Endothelial cell of umbilical vein (primary cell): ENCODE results near the gene ZNF808. TPM values are rescaled to one million over a fixed set of nuclear protein-coding genes. Genes with fewer than 3 reads are reported as not detected.
"Not testable (repeated sequence)": the region's sequence is repeated elsewhere in the genome, so short reads cannot be mapped to it uniquely, and the experiment has no call there.

Experiments
- BruUV-seq: library from RNA; stranded (reverse); fragments of 400-500 nt; replicated peaks from 2 replicates; lab custom pipeline; 2021; lab: Mats Ljungman, UMichigan
- CTCF ChIA-PET: fragments of 300-600, 350-600 bp; sonication (Branson Sonifier 250); formaldehyde crosslinking; loops from one replicate; lab custom pipeline; 2021; ENCODE audit warnings: antibody characterized with exemption, inconsistent platforms; lab: Charles Lee
- POLR2A ChIA-PET: fragments of 300-600, 350-600 bp; sonication (Branson Sonifier 250); formaldehyde crosslinking; loops from one replicate; lab custom pipeline; 2021; ENCODE audit warnings: antibody characterized with exemption, inconsistent platforms; lab: Charles Lee
- DNase-seq: peaks from one replicate; pipeline ENCODE4 v3.0.0-alpha.2; 2011; ENCODE audit warnings: low read depth, low spot score
- FAIRE-seq: peaks from 2 replicates; lab custom pipeline; 2011; peaks lifted over from hg19 to GRCh38; lab: Jason Lieb, UNC
- H2AFZ ChIP-seq: 2 replicates; pipeline ENCODE4 v1.6.0; 2012; ENCODE audit warnings: low read depth, low read length, control low read depth, inconsistent platforms
- H3K27ac ChIP-seq: 2 replicates; pipeline ENCODE4 v1.5.1; 2011; ENCODE audit warnings: low read depth, mild to moderate bottlenecking, control low read depth, low read length, moderate library complexity; ENCODE audit not compliant: insufficient read depth
- H3K27me3 ChIP-seq, 2 experiments: 2 replicates each; pipeline versions ENCODE4 v1.6.0 to v1.6.1; 2011; ENCODE audit warnings: low read length in 2 of 2, mixed read lengths in 1 of 2; ENCODE audit not compliant: control insufficient read depth in 2 of 2, insufficient read depth in 2 of 2
- H3K36me3 ChIP-seq, 2 experiments: 2 replicates in 1 of 2; 3 replicates in 1 of 2; pipeline ENCODE4 v1.5.1; 2011; ENCODE audit warnings: low read length in 2 of 2, mild to moderate bottlenecking in 1 of 2, moderate library complexity in 1 of 2; ENCODE audit not compliant: control insufficient read depth in 2 of 2, insufficient read depth in 2 of 2; ENCODE audit errors: extremely low read depth in 1 of 2
- H3K4me1 ChIP-seq: 3 replicates; pipeline ENCODE4 v1.5.1; 2011; ENCODE audit warnings: mild to moderate bottlenecking, low read length; ENCODE audit not compliant: control insufficient read depth, insufficient read depth; ENCODE audit errors: extremely low read depth
- H3K4me2 ChIP-seq: 2 replicates; pipeline ENCODE4 v1.6.1; 2011; ENCODE audit warnings: low read length, control low read depth, mixed read lengths; ENCODE audit not compliant: insufficient read depth
- H3K4me3 ChIP-seq, 3 experiments: fragments of 200-600 bp in 1 of 3; sonication (generic), shearing (Covaris generic) in 1 of 3; replicated peaks in 1 of 3; 2 replicates each; pipeline ENCODE4 v1.5.1; 2011 to 2016; ENCODE audit warnings: control low read depth in 3 of 3, low read length in 3 of 3, mild to moderate bottlenecking in 2 of 3, inconsistent platforms in 1 of 3, low read depth in 1 of 3, moderate library complexity in 1 of 3; ENCODE audit not compliant: insufficient read depth in 1 of 3
- H3K79me2 ChIP-seq: 2 replicates; pipeline ENCODE4 v1.6.0; 2012; ENCODE audit warnings: low read length, inconsistent platforms; ENCODE audit not compliant: control insufficient read depth, insufficient read depth
- H3K9ac ChIP-seq: replicated peaks from 2 replicates; pipeline ENCODE3; 2011; ENCODE audit warnings: low read length, control low read depth; ENCODE audit not compliant: insufficient read depth; ENCODE audit errors: extremely low read depth
- H3K9me1 ChIP-seq: replicated peaks from 3 replicates; pipeline ENCODE4 v1.6.0; 2011; ENCODE audit warnings: mild to moderate bottlenecking, low read length; ENCODE audit not compliant: control insufficient read depth, insufficient read depth; ENCODE audit errors: extremely low read depth
- H3K9me3 ChIP-seq: replicated peaks from 2 replicates; pipeline ENCODE4 v1.5.1; 2012; ENCODE audit warnings: low read length, inconsistent platforms; ENCODE audit not compliant: control insufficient read depth, insufficient read depth
- H4K20me1 ChIP-seq: replicated peaks from 2 replicates; pipeline ENCODE3; 2011; ENCODE audit warnings: mild to moderate bottlenecking, low read length; ENCODE audit not compliant: control insufficient read depth, insufficient read depth; ENCODE audit errors: extremely low read depth
- CTCF ChIP-seq, 2 donors: IDR thresholded peaks; 1 replicate in 1 of 2; 2 replicates in 1 of 2; pipeline ENCODE4 v1.5.1; 2011; ENCODE audit warnings: low read length in 2 of 2, mild to moderate bottlenecking in 2 of 2, moderate library complexity in 2 of 2, control low read depth in 1 of 2, inconsistent platforms in 1 of 2, low read depth in 1 of 2; ENCODE audit not compliant: insufficient read depth in 1 of 2; ENCODE audit errors: extremely low read depth in 1 of 2
- EZH2 ChIP-seq: IDR thresholded peaks from 2 replicates; pipeline ENCODE4 v1.6.1; 2012; ENCODE audit warnings: borderline replicate concordance, low read depth, mild to moderate bottlenecking, moderate library complexity, low read length, inconsistent platforms; ENCODE audit not compliant: severe bottlenecking
- FOS ChIP-seq: IDR thresholded peaks from 2 replicates; pipeline ENCODE4 v1.6.1; 2011; ENCODE audit warnings: mild to moderate bottlenecking, low read length, moderate library complexity, borderline replicate concordance; ENCODE audit not compliant: insufficient read depth
- GATA2 ChIP-seq: IDR thresholded peaks from 2 replicates; pipeline ENCODE4 v1.7.0; 2011; ENCODE audit warnings: low read depth, mild to moderate bottlenecking, moderate library complexity, mixed read lengths, low read length; ENCODE audit not compliant: insufficient read length, insufficient read depth
- JUN ChIP-seq: IDR thresholded peaks from 2 replicates; pipeline ENCODE4 v1.6.1; 2011; ENCODE audit warnings: borderline replicate concordance, low read depth; ENCODE audit not compliant: insufficient read length, insufficient read depth
- MAX ChIP-seq: IDR thresholded peaks from 2 replicates; pipeline ENCODE4 v1.6.1; 2011; ENCODE audit not compliant: insufficient read depth, insufficient read length
- MYC ChIP-seq: IDR thresholded peaks from one replicate; pipeline ENCODE4 v1.6.1; 2011; ENCODE audit warnings: mild to moderate bottlenecking, low read depth, low read length
- POLR2A ChIP-seq: IDR thresholded peaks from 2 replicates; pipeline ENCODE4 v1.6.1; 2012; ENCODE audit warnings: low read depth, mild to moderate bottlenecking, control low read depth, low read length
- POLR2AphosphoS5 ChIP-seq: IDR thresholded peaks from 2 replicates; pipeline ENCODE4 v1.6.1; 2012; ENCODE audit warnings: low read depth, mild to moderate bottlenecking, control low read depth, low read length, moderate library complexity; ENCODE audit not compliant: insufficient read depth
- dilution Hi-C: fragments of 300-500 bp; cut with MboI; formaldehyde crosslinking; loops from one replicate; pipeline ENCODE4 v1.15.0; 2019; ENCODE audit warnings: low sequenced_read_pairs; ENCODE audit not compliant: extremely low pct_ligation_motif_present
- intact Hi-C: fragments of 100-400 bp; cut with micrococcal nuclease; formaldehyde crosslinking; loops from one replicate; pipeline ENCODE4 v1.10.0; 2022
- polyA plus RNA-seq, 4 experiments: library from polyadenylated mRNA; depleted of rRNA in 3 of 4; stranded (reverse) in 3 of 4; unstranded in 1 of 4; fragments of >200 nt; gene quantifications; 2 replicates each; pipeline versions ENCODE4 v1.2.1 to v1.2.3, GENCODE V29; 2011 to 2012; ENCODE audit warnings: missing spikeins in 1 of 4
- total RNA-seq: library from RNA; stranded (reverse); gene quantifications from 2 replicates; pipeline ENCODE4 v1.2.3, GENCODE V29; 2021

The ZNF808 gene
- total and polyA plus RNA-seq, 2 donors (not counting 3 experiments of a cell fraction or from before 2014, with no cell fraction given): 1.9 to 15.2 TPM

- Histone ChIP-seq H3K4me1 (peaks cover 6% of the 10 kb centered on the region), H3K27ac (no peak overlapping the region), H3K9ac (no peak overlapping the region), H3K79me2 (peaks cover 8% of the 10 kb centered on the region), H3K9me3 (no peaks in the 10 kb centered on the region), H3K27me3 (no peaks in the 10 kb centered on the region), H3K4me2 (no peak overlapping the region), H4K20me1 (no peaks in the 10 kb centered on the region), H2AFZ (no peak overlapping the region), H3K9me1 (no peaks in the 10 kb centered on the region), H3K4me3 (no peak overlapping the region), H3K36me3 (no peaks in the 10 kb centered on the region)
- intact Hi-C loops: no loop called here
- POLR2A ChIA-PET: no interaction called here
- CTCF ChIA-PET: no interaction called here
- dilution Hi-C loops: no loop called here
- BruUV-seq: no TSS peak
- FAIRE-seq (no peak), DNase-seq (no peak)
- TF ChIP-seq POLR2AphosphoS5 (no peak), MYC (no peak), POLR2A (no peak)
Measured at GRCh38 chr19:52532480-52532879, 5.0 kb downstream of the ZNF808 start.

GRCh38 chr19:52533901-52534300, 6.4 kb downstream of the ZNF808 start:
- no TSS peak for BruUV-seq
- Histone ChIP-seq H3K9me1 (no peaks in the 10 kb centered on the region), H4K20me1 (no peaks in the 10 kb centered on the region), H3K4me1 (peaks cover 3% of the 10 kb centered on the region), H3K9me3 (no peaks in the 10 kb centered on the region), H3K4me3 (no peak overlapping the region), H3K9ac (no peak overlapping the region), H3K4me2 (no peak overlapping the region), H3K27me3 (no peaks in the 10 kb centered on the region), H3K27ac (no peak overlapping the region), H2AFZ (no peak overlapping the region), H3K79me2 (peaks cover 4% of the 10 kb centered on the region), H3K36me3 (no peaks in the 10 kb centered on the region)
- CTCF ChIA-PET: no interaction called here
- POLR2A ChIA-PET: no interaction called here
- TF ChIP-seq CTCF (IDR thresholded peaks at IDR 0.05; ENCODE audit: extremely low read depth in 1 of 2, insufficient read depth in 1 of 2, low read depth in 1 of 2, low read length in 2 of 2) (no peak), FOS (no peak), EZH2 (no peak), MAX (no peak), POLR2AphosphoS5 (no peak), POLR2A (no peak), JUN (no peak), GATA2 (no peak), MYC (no peak)
- dilution Hi-C loops (no loop called here), intact Hi-C loops (no loop called here)
- FAIRE-seq (no peak), DNase-seq (no peak)

- H3K4me1 ChIP-seq, DNase-seq, BruUV-seq, FAIRE-seq, H3K79me2 ChIP-seq, H3K36me3 ChIP-seq, CTCF ChIA-PET, H4K20me1 ChIP-seq, H3K9me1 ChIP-seq, H3K27me3 ChIP-seq, H3K9me3 ChIP-seq, H3K27ac ChIP-seq, dilution Hi-C loops: not testable (repeated sequence)
- Histone ChIP-seq H2AFZ (peak overlapping the region; percentile 75), H3K4me3 (peak overlapping the region; percentile 52 to 63 (median 62)), H3K9ac (peak overlapping the region; percentile 9), H3K4me2 (peak overlapping the region; percentile 70)
- POLR2A ChIA-PET: interaction anchor here (0.6 kb wide), 1 partner anchor 25 kb away, joined by 4 read pairs; no protein-coding TSS in a partner anchor
- intact Hi-C loops: loop anchor here (1.0 kb wide), 1 partner anchor 8 kb away; the partner anchor contains the start of gene ZNF808
Measured at GRCh38 chr19:52535385-52535770, 7.9 kb downstream of the ZNF808 start.
